Activated T-helper 1 cell treated with Interleukin-2 at 50 U/mL for 16 hours (primary cell): ENCODE data around the gene PIP5K1A.

Experiments used
- DNase-seq: peaks from one replicate; pipeline ENCODE4 v3.0.0-alpha.2; 2020; ENCODE audit warnings: low read depth

PIP5K1A gene

GRCh38 chr1:151289080-151289935, 91.0 kb downstream of the PIP5K1A start:
- no peak for DNase-seq

DNA sequence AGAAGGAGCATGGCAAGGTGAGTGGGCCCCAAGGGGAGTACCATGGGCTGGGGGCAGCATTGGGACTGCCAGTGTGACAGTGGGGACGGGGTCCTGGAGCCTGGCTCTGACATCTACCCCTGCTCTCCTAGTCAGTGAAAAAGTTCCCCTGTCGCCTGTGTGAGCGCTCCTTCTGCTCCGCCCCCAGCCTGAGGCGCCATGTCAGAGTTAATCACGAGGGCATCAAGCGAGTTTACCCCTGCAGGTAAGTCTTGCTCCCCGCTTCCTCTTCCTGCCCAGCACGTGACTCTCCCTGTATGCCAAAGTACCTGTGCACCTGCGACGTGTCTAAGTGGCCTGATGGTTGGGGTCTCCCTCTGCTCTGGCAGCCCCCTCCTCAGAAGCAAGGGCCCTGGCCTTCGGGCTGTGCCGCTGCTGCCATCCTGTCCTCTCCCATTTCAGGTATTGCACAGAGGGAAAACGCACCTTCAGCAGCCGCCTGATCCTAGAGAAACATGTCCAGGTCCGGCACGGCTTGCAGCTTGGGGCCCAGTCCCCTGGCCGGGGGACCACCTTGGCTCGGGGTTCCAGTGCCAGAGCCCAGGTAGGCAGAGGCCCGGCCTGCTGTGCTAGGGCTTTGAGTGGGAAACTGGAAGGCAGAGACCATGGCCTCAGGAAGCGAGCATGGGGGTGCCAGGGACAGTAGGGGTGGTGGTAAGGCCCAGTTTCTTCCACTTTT, 91.8 kb downstream of the PIP5K1A start:
- no peak for DNase-seq

DNA sequence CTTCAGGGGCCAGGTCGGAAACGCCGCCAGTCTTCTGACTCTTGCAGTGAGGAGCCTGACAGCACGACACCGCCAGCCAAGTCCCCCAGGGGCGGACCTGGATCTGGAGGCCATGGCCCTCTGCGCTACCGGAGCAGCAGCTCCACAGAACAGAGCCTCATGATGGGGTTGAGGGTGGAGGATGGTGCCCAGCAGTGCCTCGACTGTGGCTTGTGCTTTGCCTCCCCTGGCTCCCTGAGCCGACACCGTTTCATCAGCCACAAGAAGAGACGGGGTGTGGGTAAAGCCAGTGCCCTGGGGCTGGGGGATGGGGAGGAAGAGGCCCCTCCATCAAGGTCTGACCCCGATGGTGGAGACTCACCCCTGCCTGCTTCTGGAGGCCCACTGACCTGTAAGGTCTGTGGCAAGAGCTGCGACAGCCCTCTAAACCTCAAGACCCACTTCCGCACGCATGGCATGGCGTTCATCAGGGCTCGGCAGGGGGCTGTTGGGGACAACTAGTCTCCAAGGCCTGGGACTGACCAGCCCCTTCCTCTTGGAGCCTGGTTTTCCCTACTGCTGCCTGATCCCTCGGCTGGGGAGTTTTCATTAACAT, 92.5 kb downstream of the PIP5K1A start:
- no peak for DNase-seq

DNA sequence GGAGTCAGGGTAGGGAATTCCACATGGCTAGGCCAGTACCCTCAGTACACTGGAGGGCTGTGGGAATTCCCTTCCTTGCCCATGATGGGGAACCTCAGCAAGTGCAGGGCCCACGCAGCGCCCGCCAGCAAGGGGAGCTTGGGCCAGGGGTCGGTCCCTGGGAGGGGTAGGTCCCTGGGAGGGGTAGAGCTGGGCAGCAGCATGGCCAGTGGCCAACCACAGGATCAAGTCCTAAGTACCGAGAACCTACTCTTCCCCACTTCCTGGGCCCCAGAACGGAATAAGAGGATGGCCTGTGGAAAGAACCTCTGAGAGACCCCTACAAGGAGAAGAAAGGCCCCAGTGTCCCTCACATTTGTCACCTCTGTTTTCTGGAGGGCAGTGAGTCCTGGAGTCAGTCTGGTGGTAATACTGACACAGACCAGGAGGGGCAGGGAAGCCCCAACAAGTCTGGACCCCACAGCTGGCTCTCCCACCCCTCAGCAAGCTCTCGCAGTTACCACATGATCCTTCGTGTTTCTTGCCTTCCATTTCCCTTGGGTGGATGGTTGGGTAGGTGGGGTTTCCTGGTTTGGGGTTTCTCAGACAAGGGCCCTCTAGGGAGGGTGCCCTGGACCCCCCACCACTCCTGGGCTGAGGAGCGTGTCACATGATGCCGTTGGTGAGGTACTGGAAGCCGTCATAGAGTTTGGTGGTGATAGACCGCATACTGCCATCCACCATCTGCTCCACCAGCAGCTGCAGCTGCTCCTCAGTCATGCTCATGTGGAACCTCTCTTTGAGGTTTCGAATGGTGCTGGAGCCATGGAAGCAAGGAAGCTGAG, 94.1 kb downstream of the PIP5K1A start:
- DNase-seq = no peak

GRCh38 chr1:151293093-151293492, 94.7 kb downstream of the PIP5K1A start:
- no peak for DNase-seq

GRCh38 chr1:151294742-151295462, 96.5 kb downstream of the PIP5K1A start:
- no peak for DNase-seq
